ENCODE data around the gene CCDC167. TPM values are rescaled to one million over a fixed set of nuclear protein-coding genes. Genes with fewer than 3 reads are reported as not detected.

Gene CCDC167
- total RNA-seq, 1 experiment from 2014 or later, result 31.9 TPM

- no peak overlapping the region; a peak in 1 of 7 replicates for H3K27ac Mint-ChIP-seq
- no peak overlapping the region for H4K8ac ChIP-seq (replicated peaks; ENCODE audit: insufficient read length, low read depth, low read length)
- H3K18ac ChIP-seq (ENCODE audit: insufficient read length, low read depth, low read length), result no peak overlapping the region
- no peak overlapping the region for H3K4me3 Mint-ChIP-seq
- TF ChIP-seq, protein P1, sequence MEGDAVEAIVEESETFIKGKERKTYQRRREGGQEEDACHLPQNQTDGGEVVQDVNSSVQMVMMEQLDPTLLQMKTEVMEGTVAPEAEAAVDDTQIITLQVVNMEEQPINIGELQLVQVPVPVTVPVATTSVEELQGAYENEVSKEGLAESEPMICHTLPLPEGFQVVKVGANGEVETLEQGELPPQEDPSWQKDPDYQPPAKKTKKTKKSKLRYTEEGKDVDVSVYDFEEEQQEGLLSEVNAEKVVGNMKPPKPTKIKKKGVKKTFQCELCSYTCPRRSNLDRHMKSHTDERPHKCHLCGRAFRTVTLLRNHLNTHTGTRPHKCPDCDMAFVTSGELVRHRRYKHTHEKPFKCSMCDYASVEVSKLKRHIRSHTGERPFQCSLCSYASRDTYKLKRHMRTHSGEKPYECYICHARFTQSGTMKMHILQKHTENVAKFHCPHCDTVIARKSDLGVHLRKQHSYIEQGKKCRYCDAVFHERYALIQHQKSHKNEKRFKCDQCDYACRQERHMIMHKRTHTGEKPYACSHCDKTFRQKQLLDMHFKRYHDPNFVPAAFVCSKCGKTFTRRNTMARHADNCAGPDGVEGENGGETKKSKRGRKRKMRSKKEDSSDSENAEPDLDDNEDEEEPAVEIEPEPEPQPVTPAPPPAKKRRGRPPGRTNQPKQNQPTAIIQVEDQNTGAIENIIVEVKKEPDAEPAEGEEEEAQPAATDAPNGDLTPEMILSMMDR (conservative IDR thresholded peaks at IDR 0.05), result no peak
- DNase-seq, result no peak
- H3K14ac ChIP-seq (ENCODE audit: insufficient read depth, low read length), result no peak overlapping the region
- H2BK15ac ChIP-seq (ENCODE audit: low read depth, low read length), result no peak overlapping the region
- H3K56ac ChIP-seq (ENCODE audit: insufficient read length, low read depth, low read length), result no peak overlapping the region
- H4K5ac ChIP-seq (ENCODE audit: insufficient read length, low read depth, low read length), result no peak overlapping the region
- no peak overlapping the region for H3K9ac ChIP-seq (ENCODE audit: extremely low read depth, insufficient read length, low read length)
- no peaks in the 10 kb centered on the region for H3K4me1 ChIP-seq (ENCODE audit: insufficient read depth, low read length)
- H3K23ac ChIP-seq (ENCODE audit: insufficient read length, low read depth, low read length), result no peak overlapping the region
- H3K23me2 ChIP-seq (ENCODE audit: insufficient read length, low read depth, low read length, poor library complexity, severe bottlenecking), result peaks cover 15% of the 10 kb centered on the region
- no peaks in the 10 kb centered on the region for H3K36me3 Mint-ChIP-seq (ENCODE audit: insufficient read depth in 1 of 3, low read depth in 3 of 3)
- H2AFZ ChIP-seq (ENCODE audit: low read length), result no peak overlapping the region
- no peaks in the 10 kb centered on the region for H4K20me1 ChIP-seq (ENCODE audit: control insufficient read depth, insufficient read depth, insufficient read length)
- no peak overlapping the region for H4K91ac ChIP-seq (ENCODE audit: insufficient read length, low read depth, low read length)
- H3K27me3 ChIP-seq (ENCODE audit: insufficient read depth, low read length), result peaks cover 16% of the 10 kb centered on the region; the same call in 1 of the 2 replicates
- H3K27ac ChIP-seq (ENCODE audit: insufficient read length, low read depth, low read length), result no peak overlapping the region
- no peak overlapping the region for H3T11ph ChIP-seq (ENCODE audit: low read length)
- no peak overlapping the region for H2BK5ac ChIP-seq (ENCODE audit: insufficient read length, low read length)
- H3K9me3 Mint-ChIP-seq, result no peaks in the 10 kb centered on the region
- no peak overlapping the region for H2BK20ac ChIP-seq (ENCODE audit: low read depth, low read length, poor library complexity, severe bottlenecking)
- H3K79me2 ChIP-seq (ENCODE audit: insufficient read depth, low read length), result no peaks in the 10 kb centered on the region
- H3K4me2 ChIP-seq (ENCODE audit: insufficient read depth, insufficient read length, low read length), result no peak overlapping the region
- no CpG with 5 or more reads among the region's 3 CpGs for WGBS (ENCODE audit: extremely low coverage, insufficient read length, low lambda C conversion rate)
- H3K27me3 Mint-ChIP-seq (ENCODE audit: low read depth), result peaks cover 89% of the 10 kb centered on the region
- no peak overlapping the region for H2AK5ac ChIP-seq (ENCODE audit: insufficient read length, low read length)
- H2BK120ac ChIP-seq (ENCODE audit: low read depth, low read length, poor library complexity, severe bottlenecking), result no peak overlapping the region
- H2BK12ac ChIP-seq (ENCODE audit: insufficient read length, low read depth, low read length), result no peak overlapping the region
- H3K79me1 ChIP-seq (ENCODE audit: insufficient read depth, low read depth, low read length, poor library complexity, severe bottlenecking), result no peaks in the 10 kb centered on the region
- peaks cover 15 to 21% of the 10 kb centered on the region in 2 experiments for H3K4me1 Mint-ChIP-seq
- H3K4ac ChIP-seq (ENCODE audit: low read depth, low read length), result no peak overlapping the region
- no peaks in the 10 kb centered on the region for H3K9me3 ChIP-seq (ENCODE audit: control insufficient read depth, low read depth, low read length)
Observed at GRCh38 chr6:37532122-37532521, 32.4 kb upstream of the CCDC167 start.
